GM12891 (cell line): ENCODE results near the gene ADGRV1.
A peak's percentile ranks its signal among the peaks of the same experiment; 100 is the strongest.

ENCODE experiments used
- DNase-seq: peaks from one replicate; pipeline ENCODE4 v3.0.0; 2011; ENCODE audit warnings: low spot score; ENCODE audit not compliant: insufficient read length
- FAIRE-seq: peaks from 2 replicates; lab custom pipeline; 2011; peaks lifted over from hg19 to GRCh38; lab: Jason Lieb, UNC
- PAX5 ChIP-seq: IDR thresholded peaks from 2 replicates; pipeline ENCODE4 v1.6.1; 2011; ENCODE audit warnings: low read length, moderate library complexity, mild to moderate bottlenecking; ENCODE audit not compliant: insufficient read depth, severe bottlenecking
- POLR2A ChIP-seq: IDR thresholded peaks from 2 replicates; pipeline ENCODE4 v1.6.1; 2011; ENCODE audit warnings: low read depth, low read length, control low read depth
- POLR2AphosphoS5 ChIP-seq: IDR thresholded peaks from 2 replicates; pipeline ENCODE4 v1.6.1; 2011; ENCODE audit warnings: low read depth, low read length, control low read depth
- POU2F2 ChIP-seq: IDR thresholded peaks from 2 replicates; pipeline ENCODE4 v1.6.1; 2011; ENCODE audit warnings: low read depth, mild to moderate bottlenecking, control low read depth, low read length, moderate library complexity
- SPI1 ChIP-seq: IDR thresholded peaks from 2 replicates; pipeline ENCODE4 v1.6.1; 2011; ENCODE audit warnings: low read depth, low read length, control low read depth
- TAF1 ChIP-seq: IDR thresholded peaks from 2 replicates; pipeline ENCODE4 v1.6.1; 2011; ENCODE audit warnings: low read depth, low read length, control low read depth

Gene ADGRV1

DNA sequence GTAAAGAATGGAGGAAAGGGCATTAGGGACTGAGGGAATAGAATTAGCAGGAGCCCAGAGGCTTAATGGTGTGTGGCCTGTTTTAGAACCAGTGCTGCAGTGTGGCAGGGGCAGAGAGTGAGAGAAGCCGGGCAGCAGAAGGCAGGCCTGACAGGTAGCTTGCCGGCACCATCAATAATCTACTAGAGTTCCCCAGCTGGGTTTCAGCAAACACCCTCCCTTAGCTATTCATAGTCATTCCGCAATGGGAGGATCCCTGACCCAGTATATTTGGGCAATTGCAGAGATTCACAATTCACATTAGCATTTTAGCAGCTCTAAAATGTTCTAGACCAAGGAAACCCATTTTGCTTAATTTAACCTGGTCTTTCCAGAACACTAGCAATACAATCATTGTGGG, 596.7 kb downstream of the ADGRV1 start:
- TF ChIP-seq POU2F2 (no peak), PAX5 (no peak), POLR2AphosphoS5 (no peak), TAF1 (no peak)
- no peak for FAIRE-seq
- DNase-seq: no peak

DNA sequence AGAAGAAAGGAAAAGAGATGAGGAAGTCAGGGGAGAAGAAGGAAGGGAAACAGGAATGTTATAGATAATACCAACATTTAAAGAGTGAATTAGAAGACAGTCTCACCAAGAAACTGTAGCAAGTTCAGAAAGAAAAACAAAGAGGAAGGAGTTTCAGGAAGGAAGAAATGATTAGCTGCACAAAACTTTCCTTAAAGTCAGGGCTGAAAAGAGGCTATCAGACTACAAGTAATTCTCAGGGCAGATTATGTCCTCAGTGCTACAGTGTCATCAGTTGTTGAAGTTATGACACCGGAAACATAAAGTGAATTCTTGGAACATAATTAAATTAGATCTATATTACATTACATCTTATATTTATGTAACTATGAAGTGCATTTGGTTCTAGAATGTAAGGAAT, 597.6 kb downstream of the ADGRV1 start:
- TF ChIP-seq SPI1 (no peak), POLR2A (no peak), POU2F2 (no peak), PAX5 (no peak), POLR2AphosphoS5 (no peak), TAF1 (no peak)
- FAIRE-seq (no peak), DNase-seq (no peak)

DNA sequence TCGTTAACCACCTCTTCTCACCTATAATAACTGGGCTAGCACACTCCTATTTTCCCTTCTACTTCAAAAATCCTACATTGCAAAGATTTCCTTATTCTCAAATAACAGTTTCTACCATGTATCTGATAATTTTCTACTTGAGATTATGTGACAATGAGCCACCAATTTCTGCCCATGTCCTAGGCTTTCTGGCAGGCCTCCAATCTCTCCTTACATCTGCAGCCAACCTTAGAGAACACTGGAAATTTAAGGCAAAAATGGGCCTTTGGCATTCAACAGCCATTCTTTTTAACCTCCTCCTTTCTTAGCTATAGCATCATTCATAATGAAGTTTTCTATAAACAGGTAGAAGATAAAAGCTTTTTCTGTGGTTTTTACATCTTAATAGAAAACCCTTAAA, 599.4 kb downstream of the ADGRV1 start:
- TF ChIP-seq POLR2AphosphoS5 (no peak), TAF1 (no peak)
- no peak for FAIRE-seq
- DNase-seq: no peak

DNA sequence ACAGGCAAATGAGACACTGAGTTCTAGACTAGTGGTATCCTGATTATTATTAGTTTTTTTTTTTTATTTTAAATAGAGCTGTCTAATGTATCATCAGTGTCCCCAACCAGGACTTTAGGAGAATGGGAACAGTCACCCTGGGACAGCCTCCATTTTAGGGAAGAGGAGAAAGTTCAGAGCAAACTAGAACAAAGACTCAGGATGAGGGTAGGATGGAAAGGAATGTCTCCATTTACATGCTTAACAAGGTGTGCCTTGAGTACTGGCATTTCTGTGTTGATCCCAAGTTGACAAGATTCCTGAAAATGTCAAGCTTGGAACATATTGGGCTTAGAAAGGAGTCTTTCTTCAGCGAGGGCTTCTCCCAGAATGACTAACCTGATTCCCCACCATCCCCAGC, 601.0 kb downstream of the ADGRV1 start:
- DNase-seq: no peak
- no peak for TF ChIP-seq SPI1
- TF ChIP-seq TAF1: no peak
- no peak for TF ChIP-seq POLR2AphosphoS5
- TF ChIP-seq POU2F2: no peak
- TF ChIP-seq POLR2A: no peak
- TF ChIP-seq PAX5: no peak
- FAIRE-seq: no peak

DNA sequence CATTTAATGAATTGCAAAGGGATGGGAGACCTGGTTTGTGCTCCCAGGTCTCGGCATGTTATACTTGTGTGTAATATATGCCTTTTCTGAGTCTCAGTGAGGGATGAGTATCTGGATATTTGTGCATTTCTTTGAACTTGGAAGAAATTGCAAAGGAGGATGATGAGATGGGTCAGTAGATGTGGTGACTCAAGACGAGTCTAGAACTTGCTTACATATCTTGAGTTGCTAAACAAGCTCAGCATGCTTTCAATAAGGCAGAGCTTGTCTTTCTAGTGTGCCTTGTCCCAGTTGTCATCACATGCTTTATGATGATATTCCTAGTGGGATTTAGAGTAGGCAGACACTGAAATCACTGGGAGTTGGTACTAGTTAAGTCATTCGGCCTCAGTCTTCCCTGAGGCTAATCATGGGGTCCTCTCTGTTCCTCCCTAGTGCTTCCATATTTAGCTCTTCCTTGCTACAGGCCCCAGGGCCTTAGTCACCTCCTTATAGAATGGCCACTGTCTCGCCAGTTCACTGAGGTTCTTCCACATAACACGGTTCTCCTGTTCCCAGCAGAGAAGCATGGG, 602.2 kb downstream of the ADGRV1 start:
- FAIRE-seq (no peak), DNase-seq (no peak)
- no peak for TF ChIP-seq POLR2A
- TF ChIP-seq PAX5: no peak
- TF ChIP-seq TAF1: no peak
- no peak for TF ChIP-seq POLR2AphosphoS5
- TF ChIP-seq SPI1: no peak
- TF ChIP-seq POU2F2: no peak

DNA sequence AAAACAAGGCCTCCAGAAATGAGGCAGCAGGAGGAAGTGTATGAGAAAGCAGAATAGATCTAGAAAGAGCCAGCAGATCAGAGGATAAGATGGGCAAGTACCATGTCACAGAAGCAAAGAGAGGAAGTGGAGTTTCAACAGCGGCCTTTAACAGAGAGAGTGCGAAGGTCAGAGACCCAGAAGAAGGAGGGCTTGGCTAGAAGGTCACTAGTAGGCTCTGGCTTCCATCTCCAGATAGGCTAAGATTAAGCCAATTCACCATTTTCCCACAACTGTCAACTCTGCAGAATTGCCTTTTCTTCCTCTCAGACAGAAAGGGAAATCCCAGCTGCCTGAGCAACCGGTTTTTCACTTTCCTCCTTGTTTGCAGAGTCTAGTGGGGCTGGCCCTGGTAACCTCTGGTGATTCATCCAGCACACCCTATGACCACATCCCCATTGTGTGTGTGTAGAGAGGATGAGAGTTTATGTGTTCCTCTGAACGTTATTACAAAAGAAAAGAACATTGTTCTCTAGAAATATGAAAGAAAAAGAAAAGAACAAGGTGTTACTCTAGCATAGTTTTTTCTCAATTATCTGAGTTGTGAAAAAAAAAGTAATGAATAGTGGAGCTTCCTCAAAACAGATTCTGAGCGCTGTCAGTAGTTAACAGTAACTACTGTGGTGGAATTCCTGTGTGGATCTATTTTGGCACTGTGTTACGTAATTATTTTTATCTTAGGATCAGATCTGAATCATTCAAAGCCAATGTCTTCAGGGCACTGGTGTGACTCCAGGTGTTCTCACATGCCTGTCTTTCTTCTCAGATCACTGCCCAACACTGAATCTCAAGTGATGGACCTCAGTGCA, 604.2 kb downstream of the ADGRV1 start:
- TF ChIP-seq SPI1 (peak; percentile 82), PAX5 (no peak), POU2F2 (no peak; the same call in 1 of the 2 replicates), POLR2AphosphoS5 (no peak), TAF1 (no peak), POLR2A (no peak)
- peak; percentile 86 for FAIRE-seq
- DNase-seq: peak; percentile 17

DNA sequence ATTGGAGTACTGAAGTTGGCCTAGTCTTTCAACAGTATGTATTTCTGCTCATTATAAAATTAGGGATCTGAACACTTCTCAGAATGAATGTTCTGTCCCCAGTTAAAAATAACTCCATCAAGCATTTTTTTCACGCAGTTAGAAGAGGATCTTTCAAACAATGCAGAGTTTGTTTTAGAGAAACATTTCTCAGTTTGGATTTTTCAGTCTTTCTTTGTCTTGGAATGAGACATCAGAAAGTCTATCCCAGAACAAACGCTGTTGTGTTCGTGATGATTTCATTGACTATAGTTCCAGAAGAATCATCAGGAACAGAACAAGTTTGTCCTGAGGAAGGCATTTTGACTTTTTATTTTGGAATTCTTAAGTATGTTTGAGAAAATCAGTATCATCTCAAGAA, 605.8 kb downstream of the ADGRV1 start:
- FAIRE-seq (no peak), DNase-seq (no peak)
- TF ChIP-seq PAX5: no peak
- TF ChIP-seq SPI1: no peak
- no peak for TF ChIP-seq TAF1
- no peak for TF ChIP-seq POU2F2
- no peak for TF ChIP-seq POLR2A
- TF ChIP-seq POLR2AphosphoS5: no peak

DNA sequence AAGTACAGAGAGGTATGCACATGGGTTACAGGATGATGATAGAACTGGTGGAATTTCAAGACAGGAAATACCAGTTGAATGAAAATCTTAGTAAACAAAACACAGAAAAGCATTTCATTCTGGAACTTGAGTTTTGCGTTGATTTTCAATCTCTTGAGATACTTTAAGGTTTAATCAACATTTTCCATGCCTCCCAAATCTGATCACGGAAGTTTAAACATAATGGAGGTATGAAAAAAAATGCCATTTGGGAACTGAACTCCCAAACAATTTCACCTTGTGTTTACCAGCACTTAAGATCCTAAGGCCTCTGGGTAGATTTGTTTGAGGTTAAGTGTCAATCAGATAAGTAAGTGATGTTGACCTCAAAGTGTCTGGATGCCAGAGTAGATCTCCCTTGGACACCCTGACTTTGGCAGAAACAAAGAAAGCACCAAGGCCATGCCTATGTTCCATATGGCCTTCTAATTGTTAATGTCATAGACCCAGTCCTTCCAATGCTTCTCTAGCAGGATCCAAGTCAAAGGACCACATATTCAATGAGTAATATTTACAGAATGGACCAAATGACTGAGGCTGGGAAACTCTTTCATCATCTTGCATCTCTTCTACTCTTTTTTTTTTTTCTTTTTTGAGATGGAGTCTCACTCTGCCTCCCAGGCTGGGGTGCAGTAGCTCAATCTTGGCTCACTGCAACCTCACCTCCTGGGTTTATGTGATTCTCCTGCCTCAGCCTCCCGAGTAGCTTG, 607.6 kb downstream of the ADGRV1 start:
- TF ChIP-seq POU2F2 (no peak), POLR2AphosphoS5 (no peak), SPI1 (no peak), PAX5 (no peak), TAF1 (no peak), POLR2A (no peak)
- DNase-seq: no peak
- no peak for FAIRE-seq

DNA sequence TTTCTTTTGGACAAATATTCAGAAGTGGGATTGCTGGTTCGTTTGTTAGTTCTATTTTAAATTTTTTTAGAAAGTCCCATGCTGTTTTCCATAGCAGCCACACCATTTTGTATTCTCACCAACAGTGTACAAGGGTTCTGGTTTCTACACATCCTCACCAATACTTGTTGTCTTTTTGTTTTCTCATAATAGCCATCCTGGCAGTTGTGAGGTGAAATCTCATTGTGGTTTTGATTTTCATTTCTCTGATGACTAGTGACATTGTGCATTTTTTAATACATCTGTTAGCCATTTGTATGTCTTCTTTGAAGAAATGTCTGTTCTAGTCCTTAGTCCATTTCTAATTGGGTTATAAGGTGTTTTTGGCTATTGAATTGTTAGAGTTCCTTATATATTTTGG, 610.3 kb downstream of the ADGRV1 start:
- FAIRE-seq: peak; percentile 74

DNA sequence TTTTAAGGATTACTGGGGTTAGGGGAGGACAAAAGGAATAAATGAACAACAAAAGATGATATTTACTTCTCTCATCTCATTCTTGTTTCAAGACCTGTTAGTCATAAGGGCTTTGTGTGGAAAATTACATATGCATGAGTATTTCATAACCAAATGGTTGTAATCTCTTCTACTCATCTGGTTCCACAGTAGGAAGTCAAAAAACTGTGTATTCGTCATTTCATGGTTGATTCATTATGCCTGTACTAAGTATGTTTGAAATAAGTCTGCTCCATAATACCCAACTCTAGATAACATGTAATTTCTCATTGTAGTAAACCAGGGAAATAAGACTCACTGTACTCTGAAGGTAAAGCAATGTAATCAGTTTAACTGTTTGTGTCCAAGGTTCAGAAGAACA, 611.7 kb downstream of the ADGRV1 start:
- DNase-seq (no peak), FAIRE-seq (peak; percentile 55)
- TF ChIP-seq POLR2A: no peak
- no peak for TF ChIP-seq PAX5
- no peak for TF ChIP-seq POLR2AphosphoS5
- TF ChIP-seq SPI1: no peak
- TF ChIP-seq TAF1: no peak
- no peak for TF ChIP-seq POU2F2

More for the DNA sequence above, 610.3 kb downstream of the ADGRV1 start:
- no peak for TF ChIP-seq POLR2AphosphoS5
- no peak for TF ChIP-seq PAX5
- no peak for TF ChIP-seq SPI1
- no peak for TF ChIP-seq TAF1
- no peak for DNase-seq
